ENCODE measurements around the gene PTRHD1.
"Not testable (repeated sequence)": the region's sequence is repeated elsewhere in the genome, so short reads cannot be mapped to it uniquely, and the experiment has no call there.

The PTRHD1 gene

DNA sequence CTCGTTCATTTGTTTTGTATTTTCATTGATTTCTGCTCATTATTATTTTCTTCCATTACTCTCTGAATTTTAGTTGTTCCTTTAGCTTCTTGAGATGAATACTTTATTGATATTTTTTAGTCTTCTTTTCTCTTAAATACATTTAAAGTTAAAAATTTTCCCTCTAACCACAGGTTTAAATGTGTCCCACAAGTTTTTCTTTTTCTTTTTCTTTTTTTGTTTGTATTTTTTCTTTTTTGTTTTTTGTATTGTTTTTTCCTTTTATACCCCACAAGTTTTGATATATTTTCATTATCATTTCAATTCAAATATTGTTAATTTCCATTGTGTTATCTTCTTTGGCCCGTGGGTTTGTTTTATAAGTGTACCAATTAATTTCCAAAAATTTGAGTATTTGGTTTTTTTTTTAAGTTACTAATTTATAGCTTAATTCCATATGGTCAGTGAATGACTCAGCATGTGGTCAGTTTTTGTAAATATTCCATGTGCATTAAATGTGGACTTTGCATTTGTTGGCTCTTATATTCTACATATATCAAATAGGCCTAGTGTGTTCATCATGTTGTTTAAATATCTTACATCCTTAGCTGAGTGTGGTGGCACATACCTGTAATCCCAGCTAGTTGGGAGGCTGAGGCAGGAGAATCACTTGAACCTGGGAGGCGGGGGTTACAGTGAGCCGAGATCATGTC lies 16.3 kb upstream of the PTRHD1 start:
- peaks cover 24% of the 10 kb centered on the region for H3K36me3 Mint-ChIP-seq
- ATAC-seq (ENCODE audit: low read depth) (no peak), DNase-seq (ENCODE audit: low spot score in 2 of 2) (no peak)
- H3K27ac Mint-ChIP-seq, result no peak overlapping the region
- no peak overlapping the region for H3K4me3 Mint-ChIP-seq
- H3K4me1 Mint-ChIP-seq, result peaks cover 2% of the 10 kb centered on the region
- H3K9me3 Mint-ChIP-seq, result peaks cover 7% of the 10 kb centered on the region
- no peaks in the 10 kb centered on the region for H3K27me3 Mint-ChIP-seq

DNA sequence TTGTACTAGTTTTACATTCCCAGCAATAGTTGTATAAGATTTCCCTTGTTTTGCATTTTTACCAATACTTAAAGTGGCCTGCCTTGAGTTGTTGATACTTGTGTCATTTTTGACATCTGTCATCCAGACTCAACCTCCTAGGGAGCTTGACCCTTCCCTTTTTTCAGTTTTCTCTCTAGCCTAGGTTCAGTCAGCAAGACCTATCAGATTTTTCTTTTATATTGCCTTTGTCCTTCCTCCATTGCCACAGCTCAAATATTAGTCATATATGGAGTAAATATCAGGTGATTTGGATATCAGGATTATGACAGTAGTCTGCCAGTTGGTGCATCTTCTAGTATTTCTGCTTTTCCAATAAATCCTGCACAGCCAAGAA lies 13.5 kb upstream of the PTRHD1 start:
- Mint-ChIP-seq H3K36me3 (peaks cover 29% of the 10 kb centered on the region), H3K27ac (no peak overlapping the region), H3K4me3 (no peak overlapping the region), H3K9me3 (peaks cover 7% of the 10 kb centered on the region), H3K27me3 (no peaks in the 10 kb centered on the region), H3K4me1 (peaks cover 2% of the 10 kb centered on the region)
- ATAC-seq (ENCODE audit: low read depth) (no peak), DNase-seq (ENCODE audit: low spot score in 2 of 2) (no peak)

DNA sequence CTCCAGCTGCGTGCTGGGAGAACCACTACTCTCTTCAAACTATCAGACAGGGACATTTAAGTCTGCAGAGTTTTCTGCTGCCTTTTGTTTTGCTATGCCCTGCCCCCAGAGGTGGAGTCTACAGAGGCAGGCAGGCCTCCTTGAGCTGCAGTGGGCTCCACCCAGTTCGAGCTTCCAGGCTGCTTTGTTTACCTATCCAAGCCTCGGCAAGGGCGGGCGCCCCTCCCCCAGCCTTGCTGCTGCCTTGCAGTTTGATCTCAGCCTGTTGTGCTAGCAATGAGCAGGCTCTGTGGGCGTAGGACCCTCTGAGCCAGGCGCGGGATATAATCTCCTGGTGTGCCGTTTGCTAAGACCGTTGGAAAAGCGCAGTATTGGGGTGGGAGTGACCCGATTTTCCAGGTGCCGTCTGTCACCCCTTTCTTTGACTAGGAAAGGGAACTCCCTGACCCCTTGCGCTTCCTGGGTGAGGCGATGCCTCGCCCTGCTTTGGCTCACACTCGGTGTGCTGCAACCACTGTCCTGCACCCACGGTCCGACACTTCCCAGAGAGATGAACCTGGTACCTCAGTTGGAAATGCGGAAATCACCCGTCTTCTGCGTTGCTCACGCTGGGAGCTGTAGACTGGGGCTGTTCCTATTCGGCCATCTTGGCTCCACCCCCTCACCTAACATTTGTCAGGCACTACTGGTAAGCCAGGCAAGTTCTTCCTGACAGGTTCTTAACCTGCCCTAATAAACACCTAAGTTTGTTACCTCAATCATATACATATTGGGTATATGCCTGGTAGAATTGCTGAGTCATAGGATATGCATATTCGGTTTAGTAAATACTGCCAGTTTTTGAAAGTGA lies 12.8 kb upstream of the PTRHD1 start:
- H3K4me1 Mint-ChIP-seq; ATAC-seq (ENCODE audit: low read depth); H3K27ac Mint-ChIP-seq; H3K27me3 Mint-ChIP-seq; DNase-seq (ENCODE audit: low spot score in 2 of 2); H3K4me3 Mint-ChIP-seq; H3K9me3 Mint-ChIP-seq: not testable (repeated sequence)
- peaks cover 29% of the 10 kb centered on the region for H3K36me3 Mint-ChIP-seq

- not testable (repeated sequence) for ATAC-seq (ENCODE audit: low read depth); H3K9me3 Mint-ChIP-seq; H3K27ac Mint-ChIP-seq; H3K27me3 Mint-ChIP-seq; DNase-seq (ENCODE audit: low spot score in 2 of 2); H3K4me3 Mint-ChIP-seq
- Mint-ChIP-seq H3K4me1 (peaks cover 12% of the 10 kb centered on the region), H3K36me3 (peaks cover 35% of the 10 kb centered on the region)
Observed at GRCh38 chr2:24800487-24800886, 7.3 kb upstream of the PTRHD1 start.

DNA sequence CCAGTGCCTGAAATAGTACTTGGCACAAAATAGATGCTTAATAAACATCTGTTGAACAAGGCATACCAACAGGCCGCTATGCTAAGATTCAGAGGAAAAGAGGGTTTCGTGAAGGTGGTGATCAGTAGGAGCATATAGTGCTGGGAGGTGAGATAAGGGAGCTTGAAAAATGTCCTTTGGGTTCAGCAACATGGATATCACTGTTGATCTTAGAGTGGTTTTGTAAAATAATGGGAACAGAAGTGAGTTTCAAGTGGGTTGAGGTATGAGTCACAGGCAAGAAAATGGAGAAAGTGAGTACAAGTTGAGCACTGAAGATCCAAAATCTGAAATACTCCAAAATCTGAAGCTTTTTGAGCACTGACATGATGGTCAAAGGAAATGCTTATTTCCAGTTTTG lies 4.5 kb upstream of the PTRHD1 start:
- H3K4me1 Mint-ChIP-seq, result peaks cover 15% of the 10 kb centered on the region
- no peak overlapping the region for H3K4me3 Mint-ChIP-seq
- peaks cover 23% of the 10 kb centered on the region for H3K36me3 Mint-ChIP-seq
- no peaks in the 10 kb centered on the region for H3K9me3 Mint-ChIP-seq
- H3K27me3 Mint-ChIP-seq, result no peaks in the 10 kb centered on the region
- DNase-seq (ENCODE audit: low spot score in 2 of 2), result no peak
- H3K27ac Mint-ChIP-seq, result no peak overlapping the region
- no peak for ATAC-seq (ENCODE audit: low read depth)

GRCh38 chr2:24793761-24794435 lies 707 bp upstream of the PTRHD1 start:
- DNase-seq (ENCODE audit: low spot score in 2 of 2), result no peak
- Mint-ChIP-seq H3K4me1 (peaks cover 20% of the 10 kb centered on the region), H3K27ac (peak overlapping the region; percentile 99)

DNA sequence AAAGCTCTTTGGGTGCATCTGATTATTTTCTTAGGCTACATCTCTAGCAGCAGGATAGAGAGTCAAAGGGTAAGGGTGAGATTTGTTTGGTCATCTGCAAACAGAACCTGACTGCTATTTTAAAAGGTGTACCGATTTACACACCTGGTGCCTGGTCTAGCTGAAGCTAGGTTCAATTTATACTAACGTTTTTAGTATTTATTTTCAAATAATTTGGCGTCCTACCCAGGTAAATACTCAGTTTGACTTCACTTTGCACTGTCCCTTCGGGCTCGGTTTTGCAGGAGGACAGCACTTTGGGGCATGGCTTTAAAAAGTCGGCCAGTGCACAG lies 683 bp downstream of the PTRHD1 start:
- Mint-ChIP-seq H3K27me3 (no peaks in the 10 kb centered on the region), H3K4me3 (peak overlapping the region; percentile 99), H3K36me3 (peaks cover 15% of the 10 kb centered on the region)

More at GRCh38 chr2:24793761-24794435, 707 bp upstream of the PTRHD1 start:
- ATAC-seq (ENCODE audit: low read depth), result no peak
- H3K36me3 Mint-ChIP-seq, result peaks cover 17% of the 10 kb centered on the region
- H3K27me3 Mint-ChIP-seq, result no peaks in the 10 kb centered on the region
- no peaks in the 10 kb centered on the region for H3K9me3 Mint-ChIP-seq
- H3K4me3 Mint-ChIP-seq, result peak overlapping the region; percentile 99

DNA sequence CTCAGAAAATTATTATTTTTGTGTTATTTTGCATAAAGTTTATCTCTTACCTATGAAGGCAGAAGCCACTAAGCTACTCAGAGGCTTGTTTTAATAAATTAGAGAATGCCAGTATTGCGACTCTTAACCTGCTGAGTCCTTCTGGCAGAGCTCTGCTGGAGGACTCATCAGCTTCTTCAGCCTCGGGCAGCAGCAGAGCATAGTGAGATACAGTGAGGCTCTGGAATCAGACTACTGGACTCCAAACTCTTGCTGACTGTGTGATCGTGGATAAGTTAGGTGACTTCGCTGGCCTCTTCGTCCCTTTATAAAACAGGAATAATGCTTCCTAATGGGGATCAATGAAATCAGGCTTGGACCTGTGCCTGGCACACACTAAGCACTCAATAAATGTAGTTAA lies 1.7 kb downstream of the PTRHD1 start:
- Mint-ChIP-seq H3K27me3 (no peaks in the 10 kb centered on the region), H3K4me1 (peaks cover 15% of the 10 kb centered on the region), H3K36me3 (peaks cover 9% of the 10 kb centered on the region), H3K4me3 (no peak overlapping the region), H3K27ac (no peak overlapping the region), H3K9me3 (no peaks in the 10 kb centered on the region)
- DNase-seq (ENCODE audit: low spot score in 2 of 2) (no peak), ATAC-seq (ENCODE audit: low read depth) (no peak)

More for the DNA sequence above, 683 bp downstream of the PTRHD1 start:
- DNase-seq (ENCODE audit: low spot score in 2 of 2) (no peak), ATAC-seq (ENCODE audit: low read depth) (no peak)
- Mint-ChIP-seq H3K9me3 (no peaks in the 10 kb centered on the region), H3K4me1 (peaks cover 20% of the 10 kb centered on the region), H3K27ac (peak overlapping the region; percentile 99)

GRCh38 chr2:24788816-24789215 lies 4.4 kb downstream of the PTRHD1 start:
- H3K4me3 Mint-ChIP-seq, result no peak overlapping the region
- ATAC-seq (ENCODE audit: low read depth) (no peak), DNase-seq (ENCODE audit: low spot score in 2 of 2) (no peak)
- no peaks in the 10 kb centered on the region for H3K27me3 Mint-ChIP-seq
- peaks cover 25% of the 10 kb centered on the region for H3K4me1 Mint-ChIP-seq
- peak overlapping the region; percentile 67 for H3K27ac Mint-ChIP-seq
- H3K36me3 Mint-ChIP-seq, result peaks cover 9% of the 10 kb centered on the region
- no peaks in the 10 kb centered on the region for H3K9me3 Mint-ChIP-seq

- no peaks in the 10 kb centered on the region for H3K27me3 Mint-ChIP-seq
- ATAC-seq (ENCODE audit: low read depth), result no peak
Observed at GRCh38 chr2:24787532-24787931, 5.7 kb downstream of the PTRHD1 start.

DNA sequence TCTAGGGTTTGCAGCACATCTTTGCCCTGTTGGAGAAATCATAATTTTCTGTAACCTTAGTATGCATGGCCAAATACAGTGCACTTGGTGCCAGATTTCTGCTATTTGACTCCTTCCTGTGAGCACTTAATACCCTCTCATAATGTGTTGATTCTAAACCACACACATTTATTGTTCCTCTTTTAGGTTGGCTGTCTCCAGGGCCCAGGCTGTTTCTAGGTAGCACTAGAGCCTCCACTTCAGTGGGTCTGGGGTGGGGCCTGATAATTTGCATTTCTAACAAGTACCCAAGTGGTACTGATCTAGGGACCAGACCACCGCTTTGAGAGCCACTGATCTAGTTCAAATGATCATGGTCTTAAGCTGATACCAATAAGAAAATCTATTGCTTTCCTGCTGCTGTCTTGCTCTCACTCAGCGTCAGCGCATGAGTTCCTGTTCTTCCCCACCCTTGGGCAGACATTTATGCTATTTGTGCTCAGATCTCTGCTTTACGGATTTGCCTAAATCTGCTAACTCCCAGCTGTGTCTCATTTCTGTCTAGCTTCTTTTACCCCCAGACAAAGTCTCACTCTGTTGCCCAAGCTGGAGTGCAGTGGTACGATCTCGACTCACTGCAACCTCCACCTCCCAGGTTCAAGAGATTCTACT lies 7.4 kb downstream of the PTRHD1 start:
- Mint-ChIP-seq H3K27ac (peak overlapping the region; percentile 88), H3K4me1 (peaks cover 15% of the 10 kb centered on the region), H3K4me3 (peak overlapping the region; percentile 64), H3K9me3 (no peaks in the 10 kb centered on the region), H3K36me3 (peaks cover 9% of the 10 kb centered on the region), H3K27me3 (no peaks in the 10 kb centered on the region)
- peak; percentile 47 to 66 for DNase-seq (ENCODE audit: low spot score in 2 of 2)
- ATAC-seq (ENCODE audit: low read depth), result peak; percentile 96

More at GRCh38 chr2:24787532-24787931, 5.7 kb downstream of the PTRHD1 start:
- Mint-ChIP-seq H3K9me3 (no peaks in the 10 kb centered on the region), H3K27ac (no peak overlapping the region), H3K4me1 (peaks cover 20% of the 10 kb centered on the region), H3K4me3 (no peak overlapping the region), H3K36me3 (peaks cover 9% of the 10 kb centered on the region)
- DNase-seq (ENCODE audit: low spot score in 2 of 2), result no peak

DNA sequence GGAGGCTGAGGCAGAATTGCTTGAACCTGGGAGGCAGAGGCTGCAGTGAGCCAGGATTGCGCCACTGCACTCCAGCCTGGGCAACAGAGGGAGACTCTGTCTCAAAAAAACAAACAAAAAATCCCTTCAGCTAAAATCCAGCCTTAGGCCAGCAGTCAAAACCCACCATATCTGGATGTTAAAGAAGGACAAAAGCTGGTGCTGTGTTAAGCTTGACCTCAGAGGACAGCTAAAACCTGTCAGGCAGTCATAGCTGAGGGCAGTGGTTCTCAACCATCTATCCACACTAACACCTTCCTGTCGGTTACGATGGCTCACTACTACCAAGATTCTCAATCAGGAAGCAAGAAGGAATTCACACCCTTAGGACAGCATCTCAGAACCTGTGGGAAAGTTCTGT lies 9.6 kb downstream of the PTRHD1 start:
- Mint-ChIP-seq H3K27me3 (peaks cover 3% of the 10 kb centered on the region), H3K27ac (no peak overlapping the region), H3K4me1 (peaks cover 15% of the 10 kb centered on the region), H3K4me3 (no peak overlapping the region), H3K36me3 (peaks cover 5% of the 10 kb centered on the region), H3K9me3 (peaks cover 3% of the 10 kb centered on the region)
- no peak for DNase-seq (ENCODE audit: low spot score in 2 of 2)
- ATAC-seq (ENCODE audit: low read depth), result no peak

DNA sequence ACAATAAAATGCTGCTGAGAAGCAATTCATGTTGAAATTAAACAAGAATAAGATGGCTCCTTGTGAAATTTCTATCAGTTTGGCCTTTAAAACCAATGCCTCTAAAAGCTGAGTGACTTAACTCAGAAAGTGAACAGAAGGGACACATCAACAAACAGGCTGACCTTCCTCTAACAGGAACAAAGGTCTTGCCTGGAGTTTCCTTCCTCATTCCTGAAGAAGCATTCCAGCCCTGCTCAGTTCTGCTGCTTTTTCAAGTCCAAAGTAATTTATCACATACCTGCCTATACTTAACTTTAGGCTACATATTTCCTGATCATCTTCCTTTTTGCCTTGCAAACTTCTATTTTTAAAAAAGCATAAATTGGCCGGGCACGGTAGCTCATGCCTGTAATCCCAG lies 14.1 kb downstream of the PTRHD1 start:
- Mint-ChIP-seq H3K36me3 (peaks cover 2% of the 10 kb centered on the region), H3K9me3 (peaks cover 4% of the 10 kb centered on the region), H3K27ac (no peak overlapping the region), H3K4me1 (peaks cover 4% of the 10 kb centered on the region), H3K4me3 (no peak overlapping the region), H3K27me3 (peaks cover 4% of the 10 kb centered on the region)
- ATAC-seq (ENCODE audit: low read depth), result no peak
- no peak for DNase-seq (ENCODE audit: low spot score in 2 of 2)

GRCh38 chr2:24774373-24774772 lies 18.8 kb downstream of the PTRHD1 start:
- no peak overlapping the region for H3K4me3 Mint-ChIP-seq
- ATAC-seq (ENCODE audit: low read depth) (no peak), DNase-seq (ENCODE audit: low spot score in 2 of 2) (no peak)
- peaks cover 6% of the 10 kb centered on the region for H3K36me3 Mint-ChIP-seq
- peaks cover 1% of the 10 kb centered on the region for H3K9me3 Mint-ChIP-seq
- peaks cover 1% of the 10 kb centered on the region for H3K27me3 Mint-ChIP-seq
- no peak overlapping the region for H3K27ac Mint-ChIP-seq
- H3K4me1 Mint-ChIP-seq, result peaks cover 4% of the 10 kb centered on the region

Measured in memory B cell (primary cell).